GM13976 (cell line): ENCODE measurements around the gene AGBL1.

Source experiments
- DNase-seq: peaks from one replicate; pipeline ENCODE4 v3.0.0; 2012; ENCODE audit warnings: low spot score
- in situ Hi-C: fragments of 300-500 bp; cut with MboI; formaldehyde crosslinking; loops from one replicate; pipeline ENCODE4 v1.12.0; 2022; ENCODE audit warnings: low sequenced_read_pairs, mixed read lengths, inconsistent platforms; ENCODE audit not compliant: unreplicated experiment
- TF ChIP-seq, protein P1 (sequence below): IDR thresholded peaks from 2 replicates; pipeline ENCODE4 v1.5.1; 2012; ENCODE audit warnings: borderline replicate concordance, mild to moderate bottlenecking; ENCODE audit not compliant: insufficient read depth; ENCODE audit errors: extremely low read depth, missing control alignments, control extremely low read depth

The AGBL1 gene

DNA sequence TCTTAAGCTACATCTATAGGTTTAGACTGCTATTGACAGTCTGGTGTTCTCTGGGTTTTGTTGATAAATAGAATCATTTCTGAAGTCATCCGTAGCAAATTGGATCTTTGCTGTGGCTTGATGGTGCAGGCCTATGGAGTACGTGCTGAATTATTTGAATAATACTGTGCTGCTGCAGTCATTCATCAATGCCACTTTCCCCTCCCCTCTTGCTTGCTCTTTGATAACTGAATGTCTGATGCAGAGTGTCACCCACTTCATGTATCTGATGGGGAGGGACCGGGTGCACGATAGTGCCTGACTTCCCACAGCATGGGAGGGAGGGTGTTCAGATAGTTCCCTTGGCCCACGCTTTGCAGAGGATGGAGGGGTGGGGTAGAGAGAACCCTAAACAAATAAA, 179.9 kb downstream of the AGBL1 start:
- TF ChIP-seq, protein P1, sequence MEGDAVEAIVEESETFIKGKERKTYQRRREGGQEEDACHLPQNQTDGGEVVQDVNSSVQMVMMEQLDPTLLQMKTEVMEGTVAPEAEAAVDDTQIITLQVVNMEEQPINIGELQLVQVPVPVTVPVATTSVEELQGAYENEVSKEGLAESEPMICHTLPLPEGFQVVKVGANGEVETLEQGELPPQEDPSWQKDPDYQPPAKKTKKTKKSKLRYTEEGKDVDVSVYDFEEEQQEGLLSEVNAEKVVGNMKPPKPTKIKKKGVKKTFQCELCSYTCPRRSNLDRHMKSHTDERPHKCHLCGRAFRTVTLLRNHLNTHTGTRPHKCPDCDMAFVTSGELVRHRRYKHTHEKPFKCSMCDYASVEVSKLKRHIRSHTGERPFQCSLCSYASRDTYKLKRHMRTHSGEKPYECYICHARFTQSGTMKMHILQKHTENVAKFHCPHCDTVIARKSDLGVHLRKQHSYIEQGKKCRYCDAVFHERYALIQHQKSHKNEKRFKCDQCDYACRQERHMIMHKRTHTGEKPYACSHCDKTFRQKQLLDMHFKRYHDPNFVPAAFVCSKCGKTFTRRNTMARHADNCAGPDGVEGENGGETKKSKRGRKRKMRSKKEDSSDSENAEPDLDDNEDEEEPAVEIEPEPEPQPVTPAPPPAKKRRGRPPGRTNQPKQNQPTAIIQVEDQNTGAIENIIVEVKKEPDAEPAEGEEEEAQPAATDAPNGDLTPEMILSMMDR: no peak
- DNase-seq: no peak
- in situ Hi-C loops: no loop called here

- in situ Hi-C loops: no loop called here
- no peak for DNase-seq
- TF ChIP-seq, protein P1: no peak
These were observed 183.6 kb downstream of the AGBL1 start for GRCh38 chr15:86263230-86263629.

- no peak for DNase-seq
- in situ Hi-C loops: no loop called here
- TF ChIP-seq, protein P1: no peak
These were observed 187.3 kb downstream of the AGBL1 start for GRCh38 chr15:86266896-86267484.

GRCh38 chr15:86267892-86268291, 188.2 kb downstream of the AGBL1 start:
- in situ Hi-C loops: no loop called here
- DNase-seq: no peak
- TF ChIP-seq, protein P1: no peak

GRCh38 chr15:86268558-86268957, 188.9 kb downstream of the AGBL1 start:
- in situ Hi-C loops: no loop called here
- no peak for DNase-seq
- TF ChIP-seq, protein P1: no peak

DNA sequence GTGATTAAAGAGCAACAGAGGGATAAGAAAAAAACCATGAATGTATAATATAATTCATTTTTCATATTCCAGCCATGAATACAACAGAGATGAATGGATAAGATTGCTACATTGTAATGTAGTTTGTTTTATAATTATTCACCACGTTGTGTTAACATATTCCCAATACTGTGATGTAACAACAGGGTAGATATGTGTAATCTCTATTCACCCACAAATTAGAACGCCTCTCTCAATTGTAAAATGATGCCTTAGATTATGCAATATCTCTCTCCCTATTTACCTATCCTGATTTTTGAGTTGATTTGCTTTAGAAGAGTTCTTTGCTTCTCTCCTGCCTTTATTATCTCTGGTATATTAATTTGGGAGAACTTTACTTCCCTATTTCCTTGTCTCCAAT, 193.6 kb downstream of the AGBL1 start:
- DNase-seq: no peak
- TF ChIP-seq, protein P1: no peak
- in situ Hi-C loops: no loop called here
